Embryonic facial prominence (tissue), 1 donor: ENCODE measurements around the gene PLCH1.

ENCODE experiments used
- DNase-seq: peaks from one replicate; pipeline ENCODE4 v3.0.0-alpha.2; 2016; ENCODE audit errors: extremely low spot score

Gene PLCH1

DNA sequence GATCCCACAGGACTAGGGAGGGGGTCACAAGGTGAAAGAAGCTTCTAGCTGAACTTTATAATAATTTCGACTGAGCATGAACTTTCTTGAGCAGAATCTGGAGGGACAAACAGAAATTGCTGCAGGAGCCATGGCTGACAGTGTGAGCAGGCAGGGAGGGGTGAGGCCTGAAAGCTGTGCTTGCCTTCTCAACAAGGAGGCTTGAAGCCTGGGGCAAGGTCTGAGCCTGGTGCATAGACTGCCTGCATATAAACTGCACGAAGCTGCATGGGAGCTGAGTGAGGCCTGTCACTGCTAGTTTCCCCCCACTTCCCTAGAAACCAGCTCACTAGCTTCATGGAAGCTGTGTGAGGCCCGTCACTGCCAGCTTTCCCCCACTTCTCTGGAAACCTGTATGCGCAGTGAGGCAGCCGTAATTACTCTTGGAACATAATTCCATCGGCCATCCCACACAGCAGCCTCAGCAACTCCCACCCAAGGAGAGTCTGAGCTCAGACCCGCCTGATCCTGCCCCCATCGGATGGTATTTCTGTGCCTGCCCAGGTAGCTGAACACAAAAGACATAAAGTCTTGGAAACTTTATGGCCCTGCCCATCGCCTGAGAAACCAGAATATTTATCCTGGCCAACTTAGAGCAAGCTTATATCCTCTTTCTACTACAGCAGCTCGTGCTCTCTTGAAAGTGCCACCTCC is 136.5 kb downstream of the PLCH1 start:
- DNase-seq: no peak

DNA sequence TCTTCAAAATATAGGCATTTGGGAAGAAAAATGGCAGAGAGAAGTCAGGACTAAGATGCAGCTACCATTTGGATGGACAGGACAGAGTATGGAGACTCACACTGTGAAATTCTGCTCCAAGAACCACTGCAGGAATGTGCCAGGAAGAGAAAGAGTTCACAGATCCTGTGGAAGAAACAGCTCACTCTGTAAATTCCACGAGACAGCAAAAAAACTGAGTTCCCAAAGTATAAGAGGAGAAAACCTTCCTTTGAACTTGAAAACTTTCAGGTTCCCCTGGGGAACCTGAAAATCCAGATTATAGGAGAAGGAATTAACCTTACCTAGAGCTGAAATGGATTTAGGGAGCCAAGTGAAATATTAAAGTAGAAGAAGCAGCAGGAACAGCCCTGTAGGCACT is 137.1 kb downstream of the PLCH1 start:
- no peak for DNase-seq

- DNase-seq: no peak
These were observed 139.3 kb downstream of the PLCH1 start for GRCh38 chr3:155605571-155605970.

DNA sequence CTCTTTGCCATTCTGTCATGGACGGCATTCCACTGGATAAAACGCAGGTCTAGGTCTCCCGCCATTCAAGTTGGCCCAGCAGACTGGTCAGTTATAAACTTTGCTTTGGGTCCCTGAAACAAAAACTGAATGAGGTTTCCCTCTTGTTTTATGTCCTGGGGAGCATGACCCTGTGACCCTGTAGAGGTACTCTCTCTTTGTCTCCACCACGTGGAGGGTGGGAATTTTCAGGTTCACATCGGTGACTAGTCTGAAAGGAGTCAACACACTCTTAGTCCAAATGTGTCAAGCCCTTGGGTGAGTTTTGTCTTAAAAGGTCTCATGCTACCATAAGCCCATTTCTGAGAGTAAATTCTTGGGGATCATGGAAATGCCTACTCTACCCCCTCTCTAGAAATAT is 139.9 kb downstream of the PLCH1 start:
- DNase-seq: no peak

DNA sequence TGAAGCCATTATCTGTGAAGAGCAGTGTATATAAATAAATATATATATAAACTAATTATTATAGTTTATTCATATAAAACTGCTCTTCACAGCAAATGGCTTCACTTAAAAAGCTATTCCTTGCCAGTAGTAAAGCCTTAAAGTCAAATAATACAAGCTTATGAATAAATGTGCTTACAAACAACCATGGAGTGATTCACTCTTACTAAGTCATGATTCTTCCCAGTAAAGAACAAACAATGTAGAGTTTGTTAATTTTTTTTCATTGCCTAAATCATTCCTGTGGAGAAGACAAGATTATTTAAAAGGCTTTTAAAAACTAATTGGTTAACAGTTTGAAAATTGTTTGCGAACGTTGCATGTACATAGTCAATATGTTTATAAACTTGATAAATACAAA is 140.7 kb downstream of the PLCH1 start:
- no peak for DNase-seq

GRCh38 chr3:155603302-155603701 is 141.6 kb downstream of the PLCH1 start:
- no peak for DNase-seq

DNA sequence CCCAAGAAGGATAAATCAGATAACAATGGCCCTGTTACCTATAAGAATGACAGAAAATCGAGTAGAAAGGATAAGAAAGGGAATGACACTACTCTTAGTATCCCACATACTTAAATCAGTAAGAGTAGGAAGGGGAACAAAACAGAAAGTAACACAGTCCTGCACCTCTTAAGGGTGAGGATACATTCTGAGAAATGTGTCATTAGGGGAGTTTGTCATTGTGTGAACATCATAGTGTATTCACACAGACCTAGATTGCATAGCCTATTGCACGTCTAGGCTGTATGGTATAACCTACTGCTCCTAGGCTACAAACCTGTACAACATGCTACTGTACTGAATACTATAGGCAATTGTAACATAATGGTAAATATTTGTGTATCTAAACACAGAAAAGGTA is 142.6 kb downstream of the PLCH1 start:
- no peak for DNase-seq

DNA sequence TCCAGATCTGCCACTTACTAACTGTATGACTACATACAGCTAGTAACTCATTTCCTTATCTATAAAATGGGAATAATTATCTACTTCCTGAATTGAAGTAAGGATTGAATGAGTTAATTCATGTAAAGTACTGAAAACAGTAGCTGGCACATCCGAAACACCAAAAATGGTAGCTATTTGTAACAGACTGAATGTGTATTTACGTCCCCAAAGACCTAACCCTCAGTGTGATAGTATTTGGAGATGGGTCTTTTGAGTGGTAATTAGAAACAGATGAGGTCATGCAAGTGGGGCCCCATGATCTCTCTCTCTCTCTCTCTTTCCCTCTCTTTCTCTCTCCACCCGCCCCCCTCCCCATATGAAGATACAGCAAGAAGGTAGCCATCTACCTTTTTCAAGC is 146.2 kb downstream of the PLCH1 start:
- DNase-seq: no peak

GRCh38 chr3:155596615-155597014 is 148.3 kb downstream of the PLCH1 start:
- no peak for DNase-seq

GRCh38 chr3:155595371-155595770 is 149.5 kb downstream of the PLCH1 start:
- no peak for DNase-seq

DNA sequence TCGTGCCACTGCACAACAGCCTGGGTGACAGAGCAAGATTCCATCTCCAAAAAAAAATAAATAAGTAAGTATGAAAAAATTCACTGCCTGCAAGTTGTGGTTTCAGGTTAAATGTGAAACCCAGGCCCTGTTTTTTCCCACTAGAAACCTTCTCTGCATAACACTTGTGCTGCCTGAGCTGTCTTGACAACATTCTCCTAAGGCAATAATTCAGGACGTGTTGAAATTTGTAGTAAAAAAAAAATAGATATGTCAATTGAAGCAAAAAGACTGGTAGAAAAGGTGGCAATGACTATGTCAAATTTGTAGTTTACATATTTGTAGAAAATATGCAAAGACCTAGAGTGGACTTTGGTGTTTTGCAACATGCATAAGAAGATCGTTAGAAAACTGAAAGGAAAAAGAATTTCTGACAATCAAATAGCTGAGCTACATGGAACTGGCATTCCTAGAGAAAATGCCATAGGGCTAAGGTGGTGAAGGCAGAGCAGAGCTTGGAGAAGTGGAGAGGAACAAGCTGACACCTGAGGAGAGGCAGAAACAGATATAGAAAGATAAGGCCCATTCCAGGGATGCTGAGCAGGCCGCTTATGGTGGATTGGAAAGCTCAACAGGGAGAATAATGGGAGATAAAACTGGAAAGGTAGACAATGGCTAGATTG is 150.2 kb downstream of the PLCH1 start:
- no peak for DNase-seq

GRCh38 chr3:155587581-155587980 is 157.3 kb downstream of the PLCH1 start:
- DNase-seq: no peak

DNA sequence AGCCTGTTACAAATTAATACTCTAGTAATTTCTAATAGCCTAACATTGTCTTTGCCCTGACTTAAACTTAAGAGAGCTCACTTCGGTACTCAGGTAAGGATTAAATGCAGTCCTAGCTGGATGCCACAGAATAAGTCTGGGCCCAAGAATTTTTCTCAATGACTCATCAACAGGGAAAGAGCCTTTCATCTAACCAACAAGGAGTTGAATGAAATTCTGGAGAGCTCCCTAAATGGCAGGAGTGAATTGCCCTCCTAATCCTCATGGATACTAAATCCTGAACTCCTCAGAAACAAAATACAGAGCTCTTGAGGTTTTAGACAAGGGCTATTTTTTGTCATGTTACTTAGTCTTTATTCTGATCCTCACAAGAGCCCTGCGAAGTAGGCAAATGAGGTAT is 159.5 kb downstream of the PLCH1 start:
- no peak for DNase-seq

DNA sequence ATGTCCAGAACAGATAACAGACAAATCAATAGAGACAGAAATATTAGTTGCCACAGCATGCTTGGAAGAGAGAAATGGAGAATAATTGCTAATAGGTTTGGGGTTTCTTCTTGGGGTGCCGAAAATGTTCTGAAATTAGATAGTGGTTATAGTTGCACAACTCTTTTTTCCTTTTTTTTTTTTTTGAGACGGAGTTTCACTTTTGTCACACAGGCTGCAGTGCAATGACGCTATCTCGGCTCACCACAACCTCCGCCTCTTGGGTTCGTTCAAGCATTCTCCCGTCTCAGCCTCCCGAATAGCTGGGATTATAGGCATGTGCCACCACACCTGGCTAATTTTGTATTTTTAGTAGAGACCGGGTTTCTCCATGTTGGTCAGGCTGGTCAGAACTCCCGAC is 163.3 kb downstream of the PLCH1 start:
- no peak for DNase-seq

DNA sequence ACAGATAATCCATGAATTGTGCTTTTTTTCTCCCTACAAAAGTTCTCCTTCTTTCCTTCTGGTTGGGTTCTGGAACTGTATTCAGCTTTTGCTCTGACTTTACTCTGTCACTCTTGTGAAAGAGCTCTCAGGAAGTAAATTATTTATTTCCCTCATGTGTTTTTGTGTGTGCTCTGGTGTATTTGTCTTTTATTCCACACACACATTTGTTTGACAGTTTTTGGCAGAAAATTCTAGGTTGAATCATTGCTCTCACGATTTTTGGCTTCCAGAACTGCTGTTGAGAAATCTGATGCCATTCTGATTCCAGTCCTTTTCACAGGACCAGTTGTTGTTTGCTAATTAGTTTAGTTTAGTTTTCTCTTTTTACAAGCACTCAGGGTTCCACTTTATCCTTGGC is 172.8 kb downstream of the PLCH1 start:
- no peak for DNase-seq

GRCh38 chr3:155568295-155568694 is 176.6 kb downstream of the PLCH1 start:
- no peak for DNase-seq

DNA sequence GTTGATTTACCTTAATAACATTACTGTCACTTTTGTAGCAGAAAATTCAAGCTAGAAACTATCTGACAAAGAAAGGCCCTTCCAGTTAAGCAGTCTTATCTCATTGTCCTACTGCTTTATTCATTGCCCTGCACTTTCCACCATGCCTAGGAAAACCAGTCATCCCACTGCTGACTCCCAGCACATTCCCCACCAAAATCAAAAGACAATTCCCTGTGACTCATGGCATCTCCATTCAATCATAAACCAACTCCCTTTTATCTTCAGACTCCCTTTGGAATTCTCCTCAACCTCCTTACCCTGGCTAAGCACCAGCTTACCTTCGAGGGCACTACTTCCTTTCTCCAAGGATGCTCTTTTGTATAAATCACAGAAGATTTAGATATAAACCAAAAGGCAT is 184.3 kb downstream of the PLCH1 start:
- DNase-seq: no peak

- no peak for DNase-seq
These were observed 184.7 kb downstream of the PLCH1 start for GRCh38 chr3:155560135-155560534.

- DNase-seq: no peak
These were observed 188.3 kb downstream of the PLCH1 start for GRCh38 chr3:155556531-155556930.

DNA sequence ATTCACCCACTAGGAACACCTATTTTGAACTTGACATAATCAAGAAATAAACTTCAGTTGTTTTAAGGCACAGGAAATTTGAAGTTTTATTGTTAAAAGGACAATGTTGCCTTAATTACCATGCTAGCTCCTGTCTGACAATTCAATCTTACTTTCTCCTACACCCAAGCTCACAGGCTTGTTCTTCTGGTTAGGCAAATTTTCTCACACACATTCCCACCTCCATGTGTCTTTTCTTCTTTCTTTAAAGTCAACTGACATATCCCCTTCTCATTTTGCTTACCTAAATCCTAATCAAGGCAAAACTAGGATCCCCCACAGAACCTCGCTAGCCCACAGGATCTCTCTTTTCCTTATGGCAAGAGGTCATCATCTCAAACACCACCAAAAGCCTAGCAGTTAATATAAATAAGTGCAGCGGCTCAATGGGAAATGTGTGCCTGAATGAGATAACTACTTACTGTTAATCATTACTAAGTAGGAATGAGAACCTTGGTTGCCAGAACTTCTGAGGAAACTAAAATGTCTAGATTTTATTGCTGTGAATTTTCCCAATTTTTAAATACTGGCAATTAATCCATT is 189.3 kb downstream of the PLCH1 start:
- no peak for DNase-seq

DNA sequence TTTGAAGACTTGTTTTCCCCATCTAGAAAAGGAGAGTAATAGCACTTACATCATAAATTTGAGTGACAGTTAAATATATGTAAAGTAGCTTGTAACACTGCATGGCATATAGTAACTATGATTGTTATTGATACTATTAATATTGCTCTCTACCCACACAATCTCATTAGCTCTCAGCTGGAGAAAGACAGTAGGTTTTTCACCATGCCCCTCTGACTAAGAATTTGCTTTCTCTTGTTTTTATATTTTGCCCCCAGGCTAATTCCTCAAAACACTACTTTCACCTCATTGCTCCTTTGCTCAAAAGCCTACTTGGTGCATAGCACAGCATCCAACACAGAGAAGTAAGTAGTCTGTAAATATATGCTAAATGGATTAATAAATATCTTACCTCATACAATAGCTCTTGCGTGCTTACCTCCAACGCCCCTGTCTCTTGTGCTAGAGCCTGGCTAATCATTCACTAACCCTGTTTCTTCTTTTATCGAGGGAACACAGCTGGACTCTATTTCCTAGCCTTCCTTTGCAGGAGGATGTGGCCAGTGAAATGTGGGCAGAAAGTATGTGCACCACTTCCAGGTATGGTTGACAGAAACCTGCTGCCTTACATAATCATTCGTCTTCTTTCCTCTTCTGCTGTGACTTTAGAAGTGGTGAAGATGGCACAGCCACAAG is 190.0 kb downstream of the PLCH1 start:
- no peak for DNase-seq

DNA sequence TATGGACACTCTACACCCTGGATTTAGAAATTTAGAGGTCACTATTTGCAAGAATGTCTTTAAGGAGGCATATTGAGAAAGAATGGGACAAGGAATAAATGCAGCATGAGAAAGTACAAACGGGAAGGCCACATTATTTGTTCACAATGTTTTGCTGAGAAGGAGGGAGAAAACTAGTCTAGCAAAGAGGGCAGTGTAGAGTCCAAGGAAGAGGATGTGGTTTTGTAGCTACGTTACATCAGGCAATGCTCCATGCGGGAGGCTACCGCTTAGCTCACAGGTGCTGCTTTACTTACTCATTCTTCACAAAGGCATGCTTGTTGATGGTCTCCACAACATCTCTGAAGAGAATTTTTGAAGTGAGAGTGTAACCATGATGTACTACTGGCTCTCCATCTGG is 191.1 kb downstream of the PLCH1 start:
- no peak for DNase-seq

DNA sequence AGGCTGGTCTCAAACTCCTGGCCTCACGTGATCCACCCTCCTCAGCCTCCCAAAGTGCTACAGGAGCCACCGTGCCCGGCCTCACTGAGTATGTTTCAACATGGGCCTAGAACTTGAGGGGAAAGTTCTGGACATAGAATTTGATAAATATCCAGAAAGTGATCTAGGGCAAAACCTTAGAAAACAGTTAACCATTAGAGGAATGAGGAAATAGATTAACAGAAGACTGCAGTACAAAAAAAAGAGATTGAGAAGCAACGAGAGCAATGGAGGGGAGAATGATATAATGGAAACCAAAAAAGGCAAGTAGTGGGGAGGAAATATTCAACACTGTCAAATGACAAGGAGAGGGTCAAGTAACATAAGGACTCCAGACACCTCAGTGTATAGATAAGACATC is 191.5 kb downstream of the PLCH1 start:
- DNase-seq: no peak
